ENCODE data around the gene DNAJC22.
"Not testable (repeated sequence)": the region's sequence is repeated elsewhere in the genome, so short reads cannot be mapped to it uniquely, and the experiment has no call there.

DNA sequence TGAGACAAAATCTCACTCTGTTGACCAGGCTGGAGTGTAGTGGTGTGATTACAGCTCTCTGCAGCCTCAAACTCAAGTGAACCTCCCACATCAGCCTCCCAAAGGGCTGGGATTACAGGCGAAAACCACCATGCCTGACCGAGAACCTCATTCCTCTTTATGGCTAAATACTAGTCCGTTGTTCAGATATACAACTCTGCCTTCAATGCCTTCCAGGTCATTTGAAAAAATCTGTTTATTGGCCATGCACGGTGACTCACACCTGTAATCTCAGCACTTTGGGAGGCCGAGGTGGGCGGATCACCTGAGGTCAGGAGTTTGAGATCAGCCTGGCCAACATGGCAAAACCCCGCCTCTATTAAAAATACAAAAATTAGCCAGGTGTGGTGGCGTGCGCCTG lies 33.5 kb downstream of the DNAJC22 start:
- TF ChIP-seq, protein P1, sequence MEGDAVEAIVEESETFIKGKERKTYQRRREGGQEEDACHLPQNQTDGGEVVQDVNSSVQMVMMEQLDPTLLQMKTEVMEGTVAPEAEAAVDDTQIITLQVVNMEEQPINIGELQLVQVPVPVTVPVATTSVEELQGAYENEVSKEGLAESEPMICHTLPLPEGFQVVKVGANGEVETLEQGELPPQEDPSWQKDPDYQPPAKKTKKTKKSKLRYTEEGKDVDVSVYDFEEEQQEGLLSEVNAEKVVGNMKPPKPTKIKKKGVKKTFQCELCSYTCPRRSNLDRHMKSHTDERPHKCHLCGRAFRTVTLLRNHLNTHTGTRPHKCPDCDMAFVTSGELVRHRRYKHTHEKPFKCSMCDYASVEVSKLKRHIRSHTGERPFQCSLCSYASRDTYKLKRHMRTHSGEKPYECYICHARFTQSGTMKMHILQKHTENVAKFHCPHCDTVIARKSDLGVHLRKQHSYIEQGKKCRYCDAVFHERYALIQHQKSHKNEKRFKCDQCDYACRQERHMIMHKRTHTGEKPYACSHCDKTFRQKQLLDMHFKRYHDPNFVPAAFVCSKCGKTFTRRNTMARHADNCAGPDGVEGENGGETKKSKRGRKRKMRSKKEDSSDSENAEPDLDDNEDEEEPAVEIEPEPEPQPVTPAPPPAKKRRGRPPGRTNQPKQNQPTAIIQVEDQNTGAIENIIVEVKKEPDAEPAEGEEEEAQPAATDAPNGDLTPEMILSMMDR (IDR thresholded peaks at IDR 0.05 in 8 of 11, conservative IDR thresholded peaks at IDR 0.05 in 3 of 11), result not testable (repeated sequence)
- TF ChIP-seq POLR2AphosphoS5, POLR2A (IDR thresholded peaks at IDR 0.05): not testable (repeated sequence)

Measured in spleen (tissue), 7 donors.